Ascending aorta (tissue), 2 donors: ENCODE measurements around the gene PRKCB. TPM values are rescaled to one million over a fixed set of nuclear protein-coding genes. Genes with fewer than 3 reads are reported as not detected.

ENCODE experiments used
- DNase-seq, 2 donors: peaks; one replicate each; pipeline ENCODE4 v3.0.0-alpha.2; 2019; ENCODE audit warnings: low spot score in 2 of 2
- H3K27ac ChIP-seq, 2 donors: fragments of 200-600 bp; sonication (generic); one replicate each; pipeline ENCODE4 v1.5.1; 2016 to 2017; ENCODE audit warnings: mild to moderate bottlenecking in 1 of 2
- H3K27me3 ChIP-seq: fragments of 200-600 bp; sonication (generic); one replicate; pipeline ENCODE4 v1.5.1; 2017
- H3K36me3 ChIP-seq, 2 donors: fragments of 200-600 bp; sonication (generic); one replicate each; pipeline ENCODE4 v1.5.1; 2016
- H3K4me1 ChIP-seq, 2 donors: fragments of 200-600 bp; sonication (generic); one replicate each; pipeline ENCODE4 v1.5.1; 2016 to 2017; ENCODE audit warnings: mild to moderate bottlenecking in 1 of 2
- H3K4me3 ChIP-seq, 2 donors: fragments of 200-600 bp; sonication (generic); one replicate each; pipeline ENCODE4 v1.5.1; 2016 to 2017; ENCODE audit warnings: mild to moderate bottlenecking in 1 of 2
- H3K9me3 ChIP-seq, 2 donors: fragments of 200-600 bp; sonication (generic); one replicate each; pipeline ENCODE4 v1.5.1; 2016
- intact Hi-C: fragments of 100-400 bp; cut with DNase I; formaldehyde crosslinking; loops from one replicate; pipeline ENCODE4 v1.15.1; 2023
- total RNA-seq: library from RNA; depleted of rRNA; stranded (reverse); fragments of >200 nt; gene quantifications from one replicate; pipeline ENCODE4 v1.1.0, GENCODE V29; 2016
- TF ChIP-seq, protein P1 (sequence below), 3 experiments: fragments of 200-600 bp in 2 of 3; fragments of 450-650 bp in 1 of 3; sonication (generic) in 2 of 3; IDR thresholded peaks; one replicate each; pipeline ENCODE4 v1.5.1; 2016 to 2019; ENCODE audit warnings: antibody characterized with exemption in 3 of 3, mild to moderate bottlenecking in 1 of 3, moderate library complexity in 1 of 3

The PRKCB gene
- total RNA-seq, 1 donor from 2014 or later: 1.2 TPM

DNA sequence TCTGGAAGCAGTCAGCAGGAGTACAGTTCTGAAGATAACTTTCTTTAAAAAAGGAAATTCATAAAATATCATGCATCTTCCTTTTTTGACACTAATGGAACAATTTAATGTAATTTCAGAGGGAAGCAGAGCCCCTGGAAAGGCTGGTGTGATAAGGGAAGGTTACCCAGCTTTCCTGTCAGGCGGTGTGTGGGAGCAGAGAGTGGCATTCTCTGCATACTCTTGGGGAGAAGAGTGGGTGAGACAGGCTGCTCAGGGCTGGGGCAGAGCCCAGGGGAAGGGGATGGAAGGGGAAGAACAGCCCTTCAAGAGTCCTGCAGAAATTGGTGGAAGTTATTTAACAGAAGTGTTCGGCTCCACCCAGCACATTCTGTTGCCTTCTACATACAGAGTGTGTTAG, 84.7 kb downstream of the PRKCB start:
- DNase-seq: no peak
- Histone ChIP-seq H3K27me3 (no peaks in the 10 kb centered on the region), H3K27ac (no peak overlapping the region), H3K36me3 (no peaks in the 10 kb centered on the region), H3K9me3 (no peaks in the 10 kb centered on the region), H3K4me1 (no peaks in the 10 kb centered on the region), H3K4me3 (no peak overlapping the region)
- intact Hi-C loops: no loop called here
- TF ChIP-seq, protein P1, sequence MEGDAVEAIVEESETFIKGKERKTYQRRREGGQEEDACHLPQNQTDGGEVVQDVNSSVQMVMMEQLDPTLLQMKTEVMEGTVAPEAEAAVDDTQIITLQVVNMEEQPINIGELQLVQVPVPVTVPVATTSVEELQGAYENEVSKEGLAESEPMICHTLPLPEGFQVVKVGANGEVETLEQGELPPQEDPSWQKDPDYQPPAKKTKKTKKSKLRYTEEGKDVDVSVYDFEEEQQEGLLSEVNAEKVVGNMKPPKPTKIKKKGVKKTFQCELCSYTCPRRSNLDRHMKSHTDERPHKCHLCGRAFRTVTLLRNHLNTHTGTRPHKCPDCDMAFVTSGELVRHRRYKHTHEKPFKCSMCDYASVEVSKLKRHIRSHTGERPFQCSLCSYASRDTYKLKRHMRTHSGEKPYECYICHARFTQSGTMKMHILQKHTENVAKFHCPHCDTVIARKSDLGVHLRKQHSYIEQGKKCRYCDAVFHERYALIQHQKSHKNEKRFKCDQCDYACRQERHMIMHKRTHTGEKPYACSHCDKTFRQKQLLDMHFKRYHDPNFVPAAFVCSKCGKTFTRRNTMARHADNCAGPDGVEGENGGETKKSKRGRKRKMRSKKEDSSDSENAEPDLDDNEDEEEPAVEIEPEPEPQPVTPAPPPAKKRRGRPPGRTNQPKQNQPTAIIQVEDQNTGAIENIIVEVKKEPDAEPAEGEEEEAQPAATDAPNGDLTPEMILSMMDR (IDR thresholded peaks at IDR 0.05): no peak

DNA sequence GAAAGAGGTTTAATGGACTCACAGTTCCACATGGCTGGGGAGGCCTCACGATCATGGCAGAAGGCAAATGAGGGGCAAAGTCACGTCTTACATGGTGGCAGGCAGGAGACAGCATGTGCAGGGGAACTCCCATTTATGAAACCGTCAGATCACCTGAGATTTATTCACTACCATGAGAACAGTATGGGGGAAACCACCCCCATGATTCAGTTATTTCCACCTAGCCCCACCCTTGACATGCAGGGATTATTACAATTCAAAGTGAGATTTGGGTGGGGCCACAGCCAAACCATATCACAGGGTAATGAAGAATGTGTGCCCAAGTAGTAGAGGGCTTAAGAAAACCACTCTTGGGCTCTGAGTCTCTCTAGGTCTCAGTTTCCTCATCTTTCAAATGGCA, 85.1 kb downstream of the PRKCB start:
- DNase-seq: no peak
- TF ChIP-seq, protein P1 (IDR thresholded peaks at IDR 0.05): no peak
- H3K36me3 ChIP-seq: no peaks in the 10 kb centered on the region
- H3K9me3 ChIP-seq: no peaks in the 10 kb centered on the region
- no peaks in the 10 kb centered on the region for H3K4me1 ChIP-seq
- intact Hi-C loops: no loop called here
- no peaks in the 10 kb centered on the region for H3K27me3 ChIP-seq
- H3K27ac ChIP-seq: no peak overlapping the region
- no peak overlapping the region for H3K4me3 ChIP-seq

DNA sequence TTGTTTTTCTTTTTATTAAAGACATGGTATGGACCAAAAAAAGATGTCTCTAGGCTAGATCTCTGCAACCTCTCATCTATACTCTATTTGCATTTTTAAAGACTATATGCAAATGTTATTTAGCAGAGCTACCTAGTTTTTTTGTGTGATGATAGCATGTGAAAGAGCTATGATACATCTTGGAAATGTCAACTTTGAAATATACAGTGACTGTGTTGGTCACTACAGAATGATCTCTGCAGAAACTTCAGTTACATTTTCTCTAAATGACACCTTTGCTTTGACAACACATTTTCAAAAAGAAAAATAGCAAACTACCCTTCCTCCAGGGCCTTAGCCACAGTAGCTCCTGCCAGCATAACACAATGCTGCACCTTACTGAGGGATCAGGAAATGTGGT, 86.6 kb downstream of the PRKCB start:
- intact Hi-C loops: no loop called here

DNA sequence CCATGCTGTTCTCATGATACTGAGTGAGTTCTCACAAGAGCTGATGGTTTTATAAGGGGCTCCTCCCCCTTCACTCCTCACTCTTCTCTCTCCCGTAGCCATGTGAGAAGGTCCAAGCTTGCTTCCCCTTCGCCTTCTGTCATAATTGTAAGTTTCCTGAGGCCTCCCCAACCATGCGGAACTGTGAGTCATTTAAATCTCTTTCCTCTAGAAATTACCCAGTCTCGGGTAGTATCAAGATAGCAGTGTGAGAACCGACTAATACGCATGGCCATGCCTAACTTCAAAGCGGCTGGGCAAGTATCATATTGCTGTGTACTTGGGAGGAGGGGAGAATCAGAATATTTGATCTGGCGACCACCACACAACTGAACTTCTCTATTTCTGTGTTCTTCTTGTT, 88.3 kb downstream of the PRKCB start:
- H3K36me3 ChIP-seq: no peaks in the 10 kb centered on the region
- intact Hi-C loops: no loop called here
- TF ChIP-seq, protein P1 (IDR thresholded peaks at IDR 0.05): no peak
- H3K9me3 ChIP-seq: no peaks in the 10 kb centered on the region
- no peak overlapping the region for H3K4me3 ChIP-seq
- H3K27ac ChIP-seq: no peak overlapping the region
- H3K27me3 ChIP-seq: no peaks in the 10 kb centered on the region
- no peaks in the 10 kb centered on the region for H3K4me1 ChIP-seq
- DNase-seq: no peak

More for the DNA sequence above, 86.6 kb downstream of the PRKCB start:
- no peaks in the 10 kb centered on the region for H3K4me1 ChIP-seq
- H3K27ac ChIP-seq: no peak overlapping the region
- TF ChIP-seq, protein P1 (IDR thresholded peaks at IDR 0.05): no peak
- no peaks in the 10 kb centered on the region for H3K36me3 ChIP-seq
- no peaks in the 10 kb centered on the region for H3K9me3 ChIP-seq
- H3K27me3 ChIP-seq: no peaks in the 10 kb centered on the region
- H3K4me3 ChIP-seq: no peak overlapping the region
- no peak for DNase-seq

DNA sequence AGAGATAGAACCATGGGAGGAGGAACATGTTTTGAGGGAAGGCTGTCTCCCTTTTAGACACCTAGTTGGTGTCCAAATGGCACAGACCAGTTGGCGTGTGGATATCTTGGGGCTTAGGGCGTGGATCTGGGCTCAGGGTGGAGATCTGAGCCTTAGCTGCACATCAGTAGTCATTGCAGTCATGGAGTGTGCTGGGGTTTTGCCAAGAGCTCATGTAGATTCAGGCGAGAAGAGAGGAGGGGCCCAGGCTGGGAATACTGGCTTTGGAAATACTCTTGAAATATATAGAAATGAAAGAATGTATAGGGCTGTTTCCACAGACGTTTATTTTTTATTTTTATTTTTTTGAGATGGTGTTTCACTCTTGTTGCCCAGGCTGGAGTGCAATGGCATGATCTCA, 92.0 kb downstream of the PRKCB start:
- no peak for DNase-seq
- TF ChIP-seq, protein P1 (IDR thresholded peaks at IDR 0.05): no peak

DNA sequence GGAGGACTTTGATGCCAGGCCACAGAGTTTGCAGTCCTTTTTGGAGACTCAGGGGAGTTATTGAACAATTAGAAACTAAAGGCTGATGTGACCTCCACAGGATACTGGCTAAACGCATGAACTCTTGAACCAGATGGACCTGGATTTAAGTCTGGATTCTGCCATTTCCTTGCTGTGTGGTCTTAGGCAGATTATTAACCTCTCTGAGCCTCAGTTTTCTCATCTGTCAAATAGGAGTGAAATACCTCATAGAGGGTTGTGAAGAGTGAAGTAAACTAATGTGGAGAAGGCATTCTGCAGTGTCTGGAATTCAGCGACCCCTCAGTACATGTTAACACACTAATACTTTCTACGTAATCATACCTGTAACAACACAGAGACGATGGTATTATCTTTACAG, 93.5 kb downstream of the PRKCB start:
- H3K27me3 ChIP-seq: no peaks in the 10 kb centered on the region
- intact Hi-C loops: no loop called here
- no peak for DNase-seq
- no peaks in the 10 kb centered on the region for H3K36me3 ChIP-seq
- no peak overlapping the region for H3K27ac ChIP-seq
- TF ChIP-seq, protein P1 (IDR thresholded peaks at IDR 0.05): no peak
- H3K4me1 ChIP-seq: no peaks in the 10 kb centered on the region
- no peak overlapping the region for H3K4me3 ChIP-seq
- no peaks in the 10 kb centered on the region for H3K9me3 ChIP-seq

More for the DNA sequence above, 92.0 kb downstream of the PRKCB start:
- Histone ChIP-seq H3K9me3 (no peaks in the 10 kb centered on the region), H3K4me1 (no peaks in the 10 kb centered on the region), H3K4me3 (no peak overlapping the region), H3K27me3 (no peaks in the 10 kb centered on the region), H3K36me3 (no peaks in the 10 kb centered on the region), H3K27ac (no peak overlapping the region)
- intact Hi-C loops: no loop called here
